GM19397 (cell line): ENCODE results near the gene FOXC2.

Experiments
- ATAC-seq: cut with Tn5 transposase; IDR thresholded peaks from one replicate; pipeline ENCODE4 v1.9.1; 2021; ENCODE audit warnings: mild to moderate bottlenecking, moderate library complexity; ENCODE audit not compliant: unreplicated experiment

Gene FOXC2

GRCh38 chr16:86566601-86566965 is at the start of gene FOXC2:
Gene FOXC2 (plus strand): TSS chr16:86566829. CDS start chr16:86567336, 507 bp downstream.
- ATAC-seq, result no peak

GRCh38 chr16:86517033-86517432 is 49.6 kb upstream of the FOXC2 start:
- ATAC-seq, result no peak

- ATAC-seq, result no peak
Observed at GRCh38 chr16:86517652-86518258, 48.9 kb upstream of the FOXC2 start.

GRCh38 chr16:86519007-86519648 is 47.5 kb upstream of the FOXC2 start:
- ATAC-seq, result no peak

DNA sequence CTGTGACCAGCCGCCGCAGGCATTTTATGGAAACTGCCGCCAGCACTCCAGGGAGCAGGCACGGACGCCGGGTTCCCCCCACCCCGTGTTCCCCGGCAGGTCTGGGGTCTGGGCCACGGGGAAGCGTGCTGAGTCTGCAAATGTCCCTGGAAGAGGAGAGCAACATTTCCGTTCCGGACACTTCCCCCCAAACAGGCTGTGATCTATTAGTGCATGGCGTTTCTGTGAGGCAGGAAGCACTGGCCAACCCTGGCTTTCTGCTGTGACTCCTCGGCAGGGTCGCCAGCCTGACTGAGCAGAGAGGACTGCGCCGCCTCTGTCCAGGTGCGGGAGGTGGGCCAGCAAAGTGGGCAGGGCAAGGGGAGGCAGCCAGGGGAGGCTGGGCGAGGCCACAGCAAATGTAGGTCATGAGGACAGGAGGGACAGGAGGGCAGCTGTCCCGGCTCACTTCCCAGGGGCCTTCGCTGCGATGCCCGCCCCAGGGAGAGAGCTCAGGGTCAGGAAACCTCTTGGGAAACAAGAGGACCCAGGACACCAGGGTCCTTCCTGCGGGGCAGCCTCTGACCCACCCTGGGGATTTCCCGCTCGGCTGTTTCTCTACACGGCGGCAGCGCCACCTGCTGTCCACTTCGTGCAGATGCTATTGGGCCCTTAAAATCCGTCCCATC is 46.8 kb upstream of the FOXC2 start:
- ATAC-seq, result no peak

DNA sequence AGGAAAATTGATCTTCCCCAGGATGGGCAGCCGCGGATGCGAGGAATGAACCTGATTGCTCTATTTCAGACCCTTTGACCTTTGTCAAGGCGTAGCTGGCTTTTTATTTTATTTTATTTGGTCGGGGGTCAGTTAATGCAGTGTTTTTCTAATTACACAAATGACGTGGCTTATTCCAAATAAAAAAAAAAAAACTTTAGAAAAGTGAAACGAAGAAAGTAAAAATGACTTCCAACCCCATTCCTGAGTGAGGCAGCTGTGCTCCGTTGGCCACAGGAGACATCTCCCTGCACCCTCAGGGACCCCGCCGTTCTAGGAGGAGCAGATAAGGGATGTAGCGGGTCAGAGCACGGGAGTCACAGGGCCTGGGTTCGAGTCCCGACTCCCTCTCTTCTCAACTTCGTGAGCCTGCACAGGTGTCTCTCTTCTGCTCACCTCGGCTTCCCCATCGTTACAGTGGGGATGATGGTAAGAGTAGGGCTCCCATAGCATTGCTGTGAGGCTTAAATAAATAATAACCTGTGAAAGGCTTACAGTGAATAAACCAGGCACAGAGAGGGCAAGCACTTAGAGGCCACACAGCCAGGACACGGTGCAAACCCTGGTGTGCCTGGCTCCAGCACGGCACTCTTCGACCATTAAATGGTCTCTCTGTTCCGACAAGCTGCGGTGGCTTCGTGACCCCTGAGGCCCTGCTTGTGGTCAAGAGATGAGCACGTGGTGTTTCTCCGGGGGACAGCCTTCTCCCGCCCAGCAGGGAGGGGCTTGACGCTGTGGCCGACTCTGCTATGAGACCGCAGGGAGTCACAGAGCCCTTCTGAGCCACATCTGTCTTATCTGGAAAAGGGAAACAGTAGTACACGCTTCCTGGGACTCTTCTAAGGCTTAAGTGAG is 46.1 kb upstream of the FOXC2 start:
- no peak for ATAC-seq

DNA sequence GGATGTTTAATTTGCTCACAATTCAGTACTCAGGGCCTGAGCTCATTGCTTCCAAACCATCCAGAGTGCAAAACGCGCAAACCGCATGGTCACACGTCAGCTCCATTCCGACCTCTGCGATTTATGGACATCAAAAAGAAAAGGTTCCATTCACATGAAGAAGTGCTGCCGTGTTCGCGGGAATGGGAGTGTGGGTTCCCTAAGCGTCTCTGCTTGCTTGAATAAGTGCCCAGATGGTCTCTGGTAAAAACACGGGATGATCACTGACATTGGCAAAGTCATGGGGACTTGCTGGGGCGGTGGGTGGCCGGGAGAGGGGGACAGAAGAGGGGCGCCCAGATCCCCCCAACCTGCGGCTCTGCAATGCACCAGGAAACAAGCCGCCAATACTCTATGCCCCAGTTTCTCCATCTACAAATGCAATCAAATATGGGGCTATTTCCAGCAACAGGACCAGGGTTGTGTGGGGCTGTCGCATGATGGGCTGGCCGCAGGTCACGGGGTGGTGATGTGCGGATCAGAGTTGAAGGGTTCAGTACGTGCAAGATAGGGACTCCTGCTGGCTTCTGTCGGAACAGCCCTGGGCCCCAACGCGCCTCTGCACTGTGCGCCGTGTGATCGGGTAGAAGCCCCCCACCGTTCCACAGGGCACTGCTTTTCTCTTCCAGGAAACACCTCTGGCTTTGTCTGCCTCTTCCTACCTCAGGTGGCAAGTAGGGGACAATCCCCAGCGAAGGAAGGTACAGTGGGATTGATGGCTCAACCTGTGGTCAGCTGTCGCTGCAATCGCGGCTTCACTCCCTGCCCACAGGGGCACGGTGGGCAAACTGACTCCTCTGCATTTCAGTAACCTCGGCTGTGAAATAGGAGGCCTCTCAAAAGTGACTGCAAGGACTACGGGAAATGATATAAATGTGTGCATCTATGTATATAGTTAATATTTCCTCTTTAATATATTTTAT is 45.1 kb upstream of the FOXC2 start:
- no peak for ATAC-seq

DNA sequence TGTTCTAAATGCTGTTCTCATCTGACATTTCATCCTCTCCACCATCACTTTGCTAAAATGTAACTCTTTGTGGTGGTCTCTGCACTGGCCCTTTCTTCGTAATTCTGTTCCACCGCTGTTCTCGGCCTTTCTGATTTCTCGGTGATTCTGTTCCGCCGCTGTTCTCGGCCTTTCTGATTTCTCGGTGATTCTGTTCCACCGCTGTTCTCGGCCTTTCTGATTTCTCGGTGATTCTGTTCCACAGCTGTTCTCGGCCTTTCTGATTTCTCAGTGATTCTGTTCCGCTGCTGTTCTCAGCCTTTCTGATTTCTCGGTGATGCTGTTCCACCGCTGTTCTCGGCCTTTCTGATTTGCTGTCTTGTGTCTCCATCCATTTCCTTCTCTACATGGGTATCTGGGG is 44.0 kb upstream of the FOXC2 start:
- ATAC-seq, result no peak

DNA sequence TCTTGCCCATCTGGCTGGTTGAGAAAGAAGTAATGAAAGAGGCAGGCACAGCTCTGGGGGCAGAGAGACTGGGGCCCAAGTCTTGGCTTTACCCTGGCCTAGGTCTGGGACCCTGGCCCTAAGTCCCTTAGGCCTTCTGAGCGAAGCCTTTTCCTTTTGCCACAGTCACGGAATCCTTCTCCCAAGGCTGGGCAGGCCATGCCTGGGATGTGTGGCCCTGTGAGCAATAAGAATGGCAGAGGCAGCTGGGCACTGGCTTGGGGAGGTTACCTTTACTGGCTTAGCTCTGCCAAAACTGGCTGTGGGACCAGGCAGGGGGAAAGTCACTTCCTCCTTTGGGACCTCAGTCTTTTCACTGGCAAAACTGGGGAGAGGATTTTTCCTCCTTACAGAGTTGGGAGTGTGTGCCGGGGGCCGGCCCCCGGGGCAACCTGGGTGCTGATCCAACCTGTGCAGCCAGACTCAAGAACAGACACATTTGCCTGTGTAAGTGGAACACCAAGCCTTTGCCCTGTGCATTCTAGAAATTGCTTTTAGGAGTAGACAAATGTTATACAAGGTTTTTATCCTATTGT is 43.4 kb upstream of the FOXC2 start:
- no peak for ATAC-seq

GRCh38 chr16:86524029-86524428 is 42.6 kb upstream of the FOXC2 start:
- ATAC-seq, result no peak

DNA sequence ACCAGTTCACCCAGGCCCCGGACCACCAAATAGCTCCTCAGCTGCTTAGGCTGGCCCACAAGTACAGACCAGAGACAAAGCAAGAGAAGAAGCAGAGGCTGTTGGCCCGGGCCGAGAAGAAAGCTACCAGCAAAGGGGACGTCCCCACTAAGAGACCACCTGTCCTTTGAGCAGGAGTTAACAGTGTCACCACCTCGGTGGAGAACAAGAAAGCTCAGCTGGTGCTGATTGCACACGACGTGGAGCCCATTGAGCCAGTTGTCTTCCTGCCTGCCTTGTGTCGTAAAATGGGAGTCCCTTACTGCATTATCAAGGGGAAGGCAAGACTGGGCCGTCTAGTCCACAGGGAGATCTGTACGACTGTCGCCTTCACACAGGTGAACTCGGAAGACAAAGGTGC is 40.9 kb upstream of the FOXC2 start:
- ATAC-seq, result no peak

DNA sequence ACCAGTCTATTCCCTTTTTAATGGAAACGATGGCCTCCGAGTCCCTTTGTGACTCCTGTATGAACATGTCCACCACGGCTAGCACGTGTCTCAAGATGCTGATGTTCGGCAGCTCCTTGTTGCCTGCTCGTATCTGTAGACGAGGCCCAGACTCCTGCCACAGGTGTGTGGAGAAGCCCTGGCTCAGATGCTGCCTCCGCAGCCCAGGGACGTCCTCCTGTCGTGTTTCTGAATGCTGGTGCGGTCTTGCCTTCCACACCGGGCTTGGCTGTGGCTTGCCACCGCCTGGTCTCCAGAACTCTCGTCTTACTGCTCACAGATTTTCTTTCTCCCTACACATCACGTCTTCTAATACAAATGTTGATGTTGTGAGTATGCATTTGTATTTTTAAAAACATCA is 39.3 kb upstream of the FOXC2 start:
- no peak for ATAC-seq

DNA sequence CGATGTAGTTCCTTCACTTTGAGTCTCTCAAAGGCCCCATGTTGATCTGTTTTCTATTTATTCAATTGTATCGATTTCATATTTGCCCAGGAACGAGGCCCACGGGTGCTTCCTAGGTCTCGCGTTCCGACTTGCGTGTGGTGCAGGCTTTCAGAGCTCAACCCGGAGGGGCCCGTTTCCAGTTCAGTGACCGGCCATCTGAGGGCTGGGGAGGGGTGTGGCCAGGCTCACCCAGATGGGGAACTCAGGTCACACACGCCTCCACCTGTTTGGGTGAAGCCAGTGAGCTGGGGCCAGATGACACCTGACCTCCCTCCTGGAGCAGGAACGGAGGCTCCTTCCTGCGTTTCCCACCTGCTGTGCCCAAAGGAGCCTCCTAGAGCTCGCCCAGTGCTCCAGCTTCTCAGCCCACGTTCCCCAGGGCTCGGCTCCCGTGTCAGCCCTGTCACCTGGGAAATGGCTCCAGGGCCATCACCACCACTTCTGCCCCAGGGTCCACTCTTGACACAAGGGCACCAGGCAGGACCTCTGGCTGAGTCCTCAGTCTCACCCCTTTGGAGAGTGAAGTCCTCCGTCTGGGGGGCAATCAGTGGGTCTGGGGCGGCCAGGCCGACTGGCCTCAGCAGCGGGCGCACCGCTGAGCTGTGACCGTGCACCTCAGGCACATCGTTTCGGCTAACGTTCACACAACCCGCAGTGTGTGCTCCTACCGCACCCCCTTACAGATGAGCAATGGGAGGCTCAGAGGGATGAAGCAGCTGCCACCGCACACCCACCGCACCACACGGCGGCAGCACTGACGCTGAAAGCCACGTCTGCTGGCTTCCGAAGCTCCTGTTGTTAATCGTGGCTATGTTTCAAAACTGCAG is 38.3 kb upstream of the FOXC2 start:
- no peak for ATAC-seq

DNA sequence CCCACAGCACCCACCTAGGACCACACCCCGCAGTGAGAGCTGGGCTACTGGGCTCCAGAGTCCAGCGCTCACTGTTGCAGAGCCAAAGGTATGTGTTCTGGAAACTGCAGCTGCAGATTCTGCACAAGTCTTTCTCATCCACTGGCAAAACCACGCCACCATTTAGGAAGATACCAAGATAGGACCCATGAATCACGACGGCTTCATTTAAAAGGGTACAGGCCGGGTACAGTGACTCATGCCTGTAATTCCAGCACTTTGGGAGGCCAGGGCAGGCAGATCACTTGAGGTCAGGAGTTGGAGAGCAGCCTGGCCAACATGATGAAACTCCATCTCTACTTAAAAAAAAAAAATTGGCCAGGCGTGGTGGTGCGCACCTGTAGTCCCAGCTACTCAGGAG is 37.5 kb upstream of the FOXC2 start:
- ATAC-seq, result no peak

GRCh38 chr16:86530251-86531190 is 36.1 kb upstream of the FOXC2 start:
- no peak for ATAC-seq

DNA sequence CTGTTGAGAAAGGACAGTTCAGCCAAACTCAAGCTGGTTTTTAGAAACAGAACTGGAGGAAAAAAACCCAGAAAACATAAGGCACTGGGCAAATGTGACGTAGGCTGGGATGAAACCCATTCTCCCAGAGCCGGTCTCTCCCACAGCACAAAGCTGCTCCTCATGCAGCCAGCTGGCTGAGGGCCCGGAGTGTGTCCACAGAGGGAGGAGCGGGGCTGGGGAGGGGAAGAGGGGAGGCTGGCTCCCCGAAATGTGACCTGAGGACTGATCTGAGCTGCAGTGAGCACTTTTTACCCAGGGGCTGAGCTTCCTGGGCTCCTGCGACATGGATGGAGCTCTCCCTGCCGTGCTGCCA is 35.5 kb upstream of the FOXC2 start:
- ATAC-seq, result no peak

DNA sequence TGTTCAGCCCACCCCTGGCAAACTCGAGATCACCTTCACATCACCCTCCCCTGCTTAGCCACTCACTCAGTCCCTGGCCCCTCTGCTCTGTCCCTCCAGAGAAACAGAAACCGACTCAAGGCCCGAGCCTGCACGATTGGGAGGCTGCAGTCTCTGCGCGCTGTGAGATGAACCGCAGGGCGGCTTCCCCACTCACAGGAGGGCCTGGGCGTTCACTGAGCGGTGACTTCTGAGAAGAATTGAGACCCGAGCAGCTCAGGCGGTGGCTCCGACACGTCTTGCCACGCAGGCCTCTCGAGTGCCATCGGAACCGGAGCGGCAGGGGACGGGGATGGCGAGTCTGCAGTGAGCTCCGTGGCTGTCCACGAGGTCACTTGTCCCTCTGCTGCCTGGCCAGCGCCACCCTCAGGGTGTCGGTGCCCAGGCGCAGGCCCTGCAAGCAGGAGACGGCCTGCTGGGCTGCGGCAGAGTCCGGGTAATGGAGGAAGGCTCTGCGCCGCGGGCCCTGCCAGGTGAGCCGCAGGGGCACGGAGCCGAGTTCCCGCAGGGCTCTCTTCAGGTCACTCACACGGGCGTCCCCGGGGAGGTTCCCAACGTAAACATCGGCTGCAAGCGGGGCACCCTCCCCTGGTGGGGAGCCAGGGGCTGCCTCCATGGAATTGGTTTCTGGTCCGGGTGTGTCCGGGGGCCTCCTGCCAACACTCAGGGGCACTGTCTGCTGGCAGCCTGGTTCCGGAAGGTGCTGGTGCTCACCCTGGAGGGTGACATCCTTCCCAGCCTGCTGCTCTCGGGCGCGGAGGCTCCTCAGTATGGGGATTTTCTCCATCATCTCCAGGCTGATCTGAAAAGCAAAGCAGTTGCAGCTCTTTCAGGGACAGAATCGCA is 34.7 kb upstream of the FOXC2 start:
- no peak for ATAC-seq
